ENCODE data around the gene GLS.

DNA sequence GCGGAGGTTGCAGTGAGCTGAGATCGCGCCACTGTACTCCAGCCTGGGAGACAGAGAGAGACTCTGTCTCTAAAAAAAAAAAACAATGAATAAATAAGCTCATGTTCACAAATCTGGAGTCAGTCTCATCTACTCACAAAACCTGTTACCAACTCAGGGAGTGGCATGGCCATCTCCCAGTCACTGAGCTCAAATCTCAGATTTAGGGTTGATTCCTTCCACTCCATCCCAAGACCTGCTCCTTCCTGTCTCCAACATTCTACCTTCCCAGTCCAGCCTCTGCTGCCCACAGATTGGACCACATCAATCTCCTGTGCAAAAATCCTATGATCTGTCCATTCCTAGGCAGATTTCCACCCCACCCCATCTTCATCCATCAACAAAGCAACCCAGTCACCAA lies 131.7 kb downstream of the GLS start:
- TF ChIP-seq, protein P1, sequence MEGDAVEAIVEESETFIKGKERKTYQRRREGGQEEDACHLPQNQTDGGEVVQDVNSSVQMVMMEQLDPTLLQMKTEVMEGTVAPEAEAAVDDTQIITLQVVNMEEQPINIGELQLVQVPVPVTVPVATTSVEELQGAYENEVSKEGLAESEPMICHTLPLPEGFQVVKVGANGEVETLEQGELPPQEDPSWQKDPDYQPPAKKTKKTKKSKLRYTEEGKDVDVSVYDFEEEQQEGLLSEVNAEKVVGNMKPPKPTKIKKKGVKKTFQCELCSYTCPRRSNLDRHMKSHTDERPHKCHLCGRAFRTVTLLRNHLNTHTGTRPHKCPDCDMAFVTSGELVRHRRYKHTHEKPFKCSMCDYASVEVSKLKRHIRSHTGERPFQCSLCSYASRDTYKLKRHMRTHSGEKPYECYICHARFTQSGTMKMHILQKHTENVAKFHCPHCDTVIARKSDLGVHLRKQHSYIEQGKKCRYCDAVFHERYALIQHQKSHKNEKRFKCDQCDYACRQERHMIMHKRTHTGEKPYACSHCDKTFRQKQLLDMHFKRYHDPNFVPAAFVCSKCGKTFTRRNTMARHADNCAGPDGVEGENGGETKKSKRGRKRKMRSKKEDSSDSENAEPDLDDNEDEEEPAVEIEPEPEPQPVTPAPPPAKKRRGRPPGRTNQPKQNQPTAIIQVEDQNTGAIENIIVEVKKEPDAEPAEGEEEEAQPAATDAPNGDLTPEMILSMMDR (IDR thresholded peaks at IDR 0.05): no peak
- TF ChIP-seq POLR2A (IDR thresholded peaks at IDR 0.05) (no peak), POLR2AphosphoS5 (IDR thresholded peaks at IDR 0.05) (no peak)
